ENCODE measurements around the gene MSH5. TPM values are rescaled to one million over a fixed set of nuclear protein-coding genes. Genes with fewer than 3 reads are reported as not detected.
A peak's percentile ranks its signal among the peaks of the same experiment; 100 is the strongest.

MSH5 gene
- total and polyA plus RNA-seq, 9 of the 15 experiments (the other 6 are each of a cell fraction or from before 2014, with no cell fraction given), result 12.5 to 104 (median 46.6) TPM

- TF ChIP-seq NFE2L1 (tag; IDR thresholded peaks at IDR 0.05; ENCODE audit: borderline replicate concordance, low read depth) (no peak), ZBTB34 (CRISPR knock-in tag; IDR thresholded peaks at IDR 0.05) (no peak), HNRNPH1 (optimal IDR thresholded peaks at IDR 0.05; ENCODE audit: low read depth, low read length) (no peak), REST (IDR thresholded peaks at IDR 0.05; ENCODE audit: borderline replicate concordance) (0 out of 2 replicates have a peak, but pooled peaks have one; percentile 22), REST (CRISPR knock-in tag; IDR thresholded peaks at IDR 0.05; ENCODE audit: low read depth) (peak; percentile 78; the same call in 1 of the 2 replicates), PHF20 (IDR thresholded peaks at IDR 0.05; ENCODE audit: partially characterized antibody) (no peak), PHB (CRISPR knock-in tag; IDR thresholded peaks at IDR 0.05) (no peak; the same call in 1 of the 2 replicates), ZFP36 (IDR thresholded peaks at IDR 0.05; ENCODE audit: low read depth, low read length, partially characterized antibody) (no peak), ZBTB1 (CRISPR knock-in tag; IDR thresholded peaks at IDR 0.05; ENCODE audit: borderline replicate concordance, low read depth) (no peak), BCL6 (CRISPR knock-in tag; IDR thresholded peaks at IDR 0.05) (peak; percentile 80; the same call in 1 of the 2 replicates), HNRNPK (IDR thresholded peaks at IDR 0.05; ENCODE audit: low read depth, low read length, poor library complexity, severe bottlenecking) (no peak), ZNF408 (CRISPR knock-in tag; IDR thresholded peaks at IDR 0.05; ENCODE audit: low read depth) (no peak), ZNF41 (CRISPR knock-in tag; conservative IDR thresholded peaks at IDR 0.05) (peak; percentile 10; the same call in 1 of the 2 replicates), CREB3L1 (IDR thresholded peaks at IDR 0.05; ENCODE audit: borderline replicate concordance, low read depth) (peak; percentile 73; the same call in 1 of the 2 replicates), MAX (CRISPR knock-in tag; IDR thresholded peaks at IDR 0.05) (no peak; the same call in 1 of the 2 replicates), NFE2 (IDR thresholded peaks at IDR 0.05; ENCODE audit: low read depth) (no peak)
Measured at GRCh38 chr6:31725502-31726350, 14.1 kb upstream of the MSH5 start (continued).
